ENCODE measurements around the gene MPZL1.

DNA sequence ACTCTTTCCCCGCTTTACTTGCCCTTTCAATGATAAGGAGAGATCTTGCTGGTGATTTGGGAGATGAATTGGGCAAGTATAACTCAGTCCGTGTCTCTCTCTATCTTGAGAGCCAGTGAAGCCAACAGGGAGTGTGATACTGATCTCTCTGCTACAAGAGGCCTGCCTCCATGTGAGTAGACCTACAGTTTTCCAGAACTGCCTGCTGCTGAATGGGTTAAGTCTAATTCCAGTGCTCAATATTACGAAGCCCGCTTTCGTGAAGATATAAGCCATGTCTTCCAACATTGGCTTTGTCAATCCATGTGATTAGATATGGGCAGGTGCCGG lies 99.5 kb downstream of the MPZL1 start:
- TF ChIP-seq, protein P1, sequence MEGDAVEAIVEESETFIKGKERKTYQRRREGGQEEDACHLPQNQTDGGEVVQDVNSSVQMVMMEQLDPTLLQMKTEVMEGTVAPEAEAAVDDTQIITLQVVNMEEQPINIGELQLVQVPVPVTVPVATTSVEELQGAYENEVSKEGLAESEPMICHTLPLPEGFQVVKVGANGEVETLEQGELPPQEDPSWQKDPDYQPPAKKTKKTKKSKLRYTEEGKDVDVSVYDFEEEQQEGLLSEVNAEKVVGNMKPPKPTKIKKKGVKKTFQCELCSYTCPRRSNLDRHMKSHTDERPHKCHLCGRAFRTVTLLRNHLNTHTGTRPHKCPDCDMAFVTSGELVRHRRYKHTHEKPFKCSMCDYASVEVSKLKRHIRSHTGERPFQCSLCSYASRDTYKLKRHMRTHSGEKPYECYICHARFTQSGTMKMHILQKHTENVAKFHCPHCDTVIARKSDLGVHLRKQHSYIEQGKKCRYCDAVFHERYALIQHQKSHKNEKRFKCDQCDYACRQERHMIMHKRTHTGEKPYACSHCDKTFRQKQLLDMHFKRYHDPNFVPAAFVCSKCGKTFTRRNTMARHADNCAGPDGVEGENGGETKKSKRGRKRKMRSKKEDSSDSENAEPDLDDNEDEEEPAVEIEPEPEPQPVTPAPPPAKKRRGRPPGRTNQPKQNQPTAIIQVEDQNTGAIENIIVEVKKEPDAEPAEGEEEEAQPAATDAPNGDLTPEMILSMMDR (IDR thresholded peaks at IDR 0.05), result no peak
- no peak for TF ChIP-seq POLR2A (IDR thresholded peaks at IDR 0.05)

Data from testis (tissue), 2 donors.